ENCODE data around the gene MRPS2. TPM values are rescaled to one million over a fixed set of nuclear protein-coding genes. Genes with fewer than 3 reads are reported as not detected.
"Not testable (repeated sequence)": the region's sequence is repeated elsewhere in the genome, so short reads cannot be mapped to it uniquely, and the experiment has no call there.

MRPS2 gene
- total RNA-seq, 1 donor: 12.5 TPM

- not testable (repeated sequence) for H3K27me3 ChIP-seq (ENCODE audit: insufficient read depth, low read length); H3K4me1 ChIP-seq (ENCODE audit: insufficient read depth, low read length); H3K9me3 ChIP-seq (ENCODE audit: low read depth, low read length); H3K4me3 ChIP-seq (ENCODE audit: low read length)
These were observed 13.4 kb downstream of the MRPS2 start for GRCh38 chr9:135513906-135514305.

- Histone ChIP-seq H3K4me3 (ENCODE audit: low read length) (no peak overlapping the region), H3K4me1 (ENCODE audit: insufficient read depth, low read length) (no peaks in the 10 kb centered on the region), H3K27me3 (ENCODE audit: insufficient read depth, low read length) (no peaks in the 10 kb centered on the region), H3K9me3 (ENCODE audit: low read depth, low read length) (no peaks in the 10 kb centered on the region)
These were observed 14.0 kb downstream of the MRPS2 start for GRCh38 chr9:135514342-135515082.

GRCh38 chr9:135515083-135515951, 14.8 kb downstream of the MRPS2 start:
- Histone ChIP-seq H3K4me3 (ENCODE audit: low read length) (no peak overlapping the region), H3K9me3 (ENCODE audit: low read depth, low read length) (no peaks in the 10 kb centered on the region), H3K27me3 (ENCODE audit: insufficient read depth, low read length) (no peaks in the 10 kb centered on the region), H3K4me1 (ENCODE audit: insufficient read depth, low read length) (no peaks in the 10 kb centered on the region)

- Histone ChIP-seq H3K27me3 (ENCODE audit: insufficient read depth, low read length) (no peaks in the 10 kb centered on the region), H3K4me3 (ENCODE audit: low read length) (no peak overlapping the region), H3K9me3 (ENCODE audit: low read depth, low read length) (no peaks in the 10 kb centered on the region), H3K4me1 (ENCODE audit: insufficient read depth, low read length) (no peaks in the 10 kb centered on the region)
These were observed 15.8 kb downstream of the MRPS2 start for GRCh38 chr9:135516132-135516860.

- H3K9me3 ChIP-seq (ENCODE audit: low read depth, low read length): no peaks in the 10 kb centered on the region
- H3K4me1 ChIP-seq (ENCODE audit: insufficient read depth, low read length): no peaks in the 10 kb centered on the region
- H3K4me3 ChIP-seq (ENCODE audit: low read length): no peak overlapping the region
- H3K27me3 ChIP-seq (ENCODE audit: insufficient read depth, low read length): no peaks in the 10 kb centered on the region
These were observed 16.9 kb downstream of the MRPS2 start for GRCh38 chr9:135517407-135517822.

DNA sequence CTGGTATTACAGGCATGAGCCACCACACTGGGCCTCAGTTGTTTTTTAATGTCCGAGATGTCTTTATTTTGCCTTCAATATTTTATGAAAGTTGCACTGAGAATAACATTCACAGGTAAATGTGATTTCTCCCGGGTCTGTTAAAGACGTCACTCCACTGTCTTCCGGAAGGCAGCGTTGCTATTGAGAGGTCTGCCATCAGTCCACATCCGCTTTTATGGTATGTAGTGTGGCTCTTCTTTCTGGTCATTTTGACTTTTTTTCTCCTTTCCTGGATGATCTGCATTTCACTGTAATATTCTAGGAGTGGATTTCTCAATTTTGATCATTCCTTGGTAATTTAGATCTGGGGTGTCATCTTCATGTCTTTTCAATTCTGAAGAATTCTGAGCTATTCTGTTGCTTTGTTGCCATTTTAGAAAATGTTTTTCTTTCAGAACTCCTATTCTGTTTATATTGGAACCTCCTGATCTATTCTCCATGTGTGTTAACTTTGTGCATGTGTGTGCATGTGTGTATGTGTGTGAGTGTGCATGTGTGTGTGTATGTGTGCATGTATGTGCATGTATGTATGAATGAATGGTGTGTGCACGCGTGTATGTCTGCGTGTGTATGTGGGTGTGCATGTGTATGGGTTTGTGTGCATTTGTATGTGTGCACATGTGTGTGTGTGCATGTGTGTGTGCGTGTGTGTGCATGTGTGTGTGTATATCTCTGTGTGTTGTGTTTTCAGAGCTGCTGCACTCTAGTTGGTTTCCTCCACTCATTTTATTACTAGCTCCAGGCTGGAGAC, 18.9 kb downstream of the MRPS2 start:
- Histone ChIP-seq H3K9me3 (ENCODE audit: low read depth, low read length) (no peaks in the 10 kb centered on the region), H3K27me3 (ENCODE audit: insufficient read depth, low read length) (no peaks in the 10 kb centered on the region), H3K4me3 (ENCODE audit: low read length) (no peak overlapping the region), H3K4me1 (ENCODE audit: insufficient read depth, low read length) (no peaks in the 10 kb centered on the region)

DNA sequence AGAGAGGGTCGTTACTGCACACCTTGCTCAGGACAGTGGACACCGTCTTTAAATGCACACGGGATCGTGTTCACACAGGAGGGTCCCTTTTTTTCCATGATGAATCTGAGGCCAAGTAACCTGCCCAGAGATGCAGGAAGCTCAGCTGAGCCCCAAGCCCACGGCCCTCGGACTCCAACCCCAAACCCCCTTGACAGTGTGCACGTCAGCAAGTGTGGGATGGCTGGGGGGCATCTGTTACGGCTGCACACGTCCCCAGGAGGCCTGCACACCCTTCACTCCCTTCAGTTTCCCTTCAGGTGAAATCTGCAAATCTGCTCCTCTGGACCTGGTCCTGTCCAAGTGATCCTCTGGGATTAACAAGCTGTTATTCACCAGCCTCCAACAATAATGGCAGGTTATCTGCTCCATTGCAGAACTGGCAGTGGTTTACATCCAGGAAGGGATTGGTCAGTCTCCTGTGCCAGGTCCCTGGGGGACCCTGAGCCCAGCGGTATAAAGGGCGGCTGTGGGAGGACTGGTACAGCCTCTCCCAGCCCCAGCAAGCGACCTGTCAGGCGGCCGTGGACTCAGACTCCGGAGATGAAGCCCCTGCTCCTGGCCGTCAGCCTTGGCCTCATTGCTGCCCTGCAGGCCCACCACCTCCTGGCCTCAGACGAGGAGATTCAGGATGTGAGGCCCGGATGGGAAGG, 20.6 kb downstream of the MRPS2 start, which contains the start of gene LCN1:
Gene LCN1 (plus strand): TSS at position 525 of the 692 bp plus-strand sequence. CDS start 58 bp downstream, at position 583.
- Histone ChIP-seq H3K9me3 (ENCODE audit: low read depth, low read length) (no peaks in the 10 kb centered on the region), H3K4me3 (ENCODE audit: low read length) (no peak within 1 kb of the TSS), H3K4me1 (ENCODE audit: insufficient read depth, low read length) (no peaks in the 10 kb centered on the region), H3K27me3 (ENCODE audit: insufficient read depth, low read length) (no peaks in the 10 kb centered on the region)

DNA sequence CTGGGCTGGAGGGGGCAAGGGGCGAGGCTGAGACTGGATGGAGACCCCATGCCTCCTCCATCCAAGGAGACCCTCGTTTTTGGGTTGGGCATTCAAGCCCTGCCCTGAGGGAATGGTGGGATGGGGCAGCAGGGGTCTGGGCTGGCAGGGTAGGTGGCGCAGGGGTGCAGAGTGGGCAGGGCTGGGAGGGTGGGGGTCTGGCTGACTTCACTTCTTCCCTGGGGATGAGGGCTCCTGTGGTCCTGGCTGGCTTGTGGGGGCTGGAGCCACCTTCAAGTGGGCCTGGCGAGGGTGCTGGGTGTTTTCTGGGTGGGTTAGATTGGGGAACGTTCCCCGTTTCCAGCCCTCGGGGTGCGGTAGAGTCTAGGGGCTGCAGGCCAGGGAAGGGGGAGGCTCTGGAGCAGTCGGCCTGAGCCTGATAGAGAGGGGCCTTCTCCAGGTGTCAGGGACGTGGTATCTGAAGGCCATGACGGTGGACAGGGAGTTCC, 21.2 kb downstream of the MRPS2 start:
- no peaks in the 10 kb centered on the region for H3K27me3 ChIP-seq (ENCODE audit: insufficient read depth, low read length)
- no peak overlapping the region for H3K4me3 ChIP-seq (ENCODE audit: low read length)
- no peaks in the 10 kb centered on the region for H3K9me3 ChIP-seq (ENCODE audit: low read depth, low read length)
- H3K4me1 ChIP-seq (ENCODE audit: insufficient read depth, low read length): no peaks in the 10 kb centered on the region

- H3K4me1 ChIP-seq (ENCODE audit: insufficient read depth, low read length): no peaks in the 10 kb centered on the region
- H3K4me3 ChIP-seq (ENCODE audit: low read length): no peak overlapping the region
These were observed 21.8 kb downstream of the MRPS2 start for GRCh38 chr9:135522137-135522877.

GRCh38 chr9:135522931-135523330, 22.4 kb downstream of the MRPS2 start:
- Histone ChIP-seq H3K4me1 (ENCODE audit: insufficient read depth, low read length) (no peaks in the 10 kb centered on the region), H3K9me3 (ENCODE audit: low read depth, low read length) (no peaks in the 10 kb centered on the region), H3K27me3 (ENCODE audit: insufficient read depth, low read length) (no peaks in the 10 kb centered on the region), H3K4me3 (ENCODE audit: low read length) (no peak overlapping the region)

More at GRCh38 chr9:135522137-135522877, 21.8 kb downstream of the MRPS2 start:
- Histone ChIP-seq H3K27me3 (ENCODE audit: insufficient read depth, low read length) (no peaks in the 10 kb centered on the region), H3K9me3 (ENCODE audit: low read depth, low read length) (no peaks in the 10 kb centered on the region)

- H3K4me1 ChIP-seq (ENCODE audit: insufficient read depth, low read length): no peaks in the 10 kb centered on the region
- no peaks in the 10 kb centered on the region for H3K9me3 ChIP-seq (ENCODE audit: low read depth, low read length)
- H3K4me3 ChIP-seq (ENCODE audit: low read length): no peak overlapping the region
- no peaks in the 10 kb centered on the region for H3K27me3 ChIP-seq (ENCODE audit: insufficient read depth, low read length)
These were observed 23.1 kb downstream of the MRPS2 start for GRCh38 chr9:135523521-135524129.

GRCh38 chr9:135524130-135524861, 23.8 kb downstream of the MRPS2 start:
- Histone ChIP-seq H3K27me3 (ENCODE audit: insufficient read depth, low read length) (no peaks in the 10 kb centered on the region), H3K4me3 (ENCODE audit: low read length) (no peak overlapping the region), H3K9me3 (ENCODE audit: low read depth, low read length) (no peaks in the 10 kb centered on the region), H3K4me1 (ENCODE audit: insufficient read depth, low read length) (no peaks in the 10 kb centered on the region)

Measured in mononuclear cell (primary cell).